Measurements from ENCODE around the gene RGS5.

- TF ChIP-seq CTCF (IDR thresholded peaks at IDR 0.05) (no peak), POLR2A (IDR thresholded peaks at IDR 0.05; ENCODE audit: low read depth) (no peak), EP300 (IDR thresholded peaks at IDR 0.05) (no peak)
Observed at GRCh38 chr1:163178628-163179027, 24.1 kb downstream of the RGS5 start.
